ENCODE data around the gene DNAJC10.

DNAJC10 gene

GRCh38 chr2:182831101-182831500, 115.0 kb downstream of the DNAJC10 start:
- DNase-seq (ENCODE audit: low read depth) = no peak
- TF ChIP-seq, protein P1, sequence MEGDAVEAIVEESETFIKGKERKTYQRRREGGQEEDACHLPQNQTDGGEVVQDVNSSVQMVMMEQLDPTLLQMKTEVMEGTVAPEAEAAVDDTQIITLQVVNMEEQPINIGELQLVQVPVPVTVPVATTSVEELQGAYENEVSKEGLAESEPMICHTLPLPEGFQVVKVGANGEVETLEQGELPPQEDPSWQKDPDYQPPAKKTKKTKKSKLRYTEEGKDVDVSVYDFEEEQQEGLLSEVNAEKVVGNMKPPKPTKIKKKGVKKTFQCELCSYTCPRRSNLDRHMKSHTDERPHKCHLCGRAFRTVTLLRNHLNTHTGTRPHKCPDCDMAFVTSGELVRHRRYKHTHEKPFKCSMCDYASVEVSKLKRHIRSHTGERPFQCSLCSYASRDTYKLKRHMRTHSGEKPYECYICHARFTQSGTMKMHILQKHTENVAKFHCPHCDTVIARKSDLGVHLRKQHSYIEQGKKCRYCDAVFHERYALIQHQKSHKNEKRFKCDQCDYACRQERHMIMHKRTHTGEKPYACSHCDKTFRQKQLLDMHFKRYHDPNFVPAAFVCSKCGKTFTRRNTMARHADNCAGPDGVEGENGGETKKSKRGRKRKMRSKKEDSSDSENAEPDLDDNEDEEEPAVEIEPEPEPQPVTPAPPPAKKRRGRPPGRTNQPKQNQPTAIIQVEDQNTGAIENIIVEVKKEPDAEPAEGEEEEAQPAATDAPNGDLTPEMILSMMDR (conservative IDR thresholded peaks at IDR 0.05; ENCODE audit: low read length) = no peak
- no peak overlapping the region for H3K4me3 ChIP-seq (ENCODE audit: low read length)

DNA sequence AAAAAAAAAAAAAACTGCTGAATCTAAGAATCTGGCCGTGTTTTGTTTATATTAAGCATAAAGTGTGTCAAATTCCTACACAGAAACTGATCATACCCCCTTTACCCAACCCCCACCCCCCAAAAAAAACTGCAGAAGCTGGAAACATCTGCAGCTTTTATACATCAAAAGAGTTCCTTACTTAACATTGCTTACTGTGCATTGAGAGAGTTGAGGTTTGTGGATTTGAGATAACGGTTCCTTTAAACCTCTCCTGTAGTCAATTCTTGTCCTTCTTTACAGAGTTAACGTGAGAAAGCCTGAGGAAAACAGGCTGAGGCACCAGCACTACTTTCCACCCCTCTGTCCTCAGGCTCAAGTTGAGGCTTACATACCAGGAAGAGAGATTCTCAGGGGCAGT, 115.9 kb downstream of the DNAJC10 start:
- no peak overlapping the region for H3K4me3 ChIP-seq (ENCODE audit: low read length)
- TF ChIP-seq, protein P1 (conservative IDR thresholded peaks at IDR 0.05; ENCODE audit: low read length) = no peak
- no peak for DNase-seq (ENCODE audit: low read depth)

DNA sequence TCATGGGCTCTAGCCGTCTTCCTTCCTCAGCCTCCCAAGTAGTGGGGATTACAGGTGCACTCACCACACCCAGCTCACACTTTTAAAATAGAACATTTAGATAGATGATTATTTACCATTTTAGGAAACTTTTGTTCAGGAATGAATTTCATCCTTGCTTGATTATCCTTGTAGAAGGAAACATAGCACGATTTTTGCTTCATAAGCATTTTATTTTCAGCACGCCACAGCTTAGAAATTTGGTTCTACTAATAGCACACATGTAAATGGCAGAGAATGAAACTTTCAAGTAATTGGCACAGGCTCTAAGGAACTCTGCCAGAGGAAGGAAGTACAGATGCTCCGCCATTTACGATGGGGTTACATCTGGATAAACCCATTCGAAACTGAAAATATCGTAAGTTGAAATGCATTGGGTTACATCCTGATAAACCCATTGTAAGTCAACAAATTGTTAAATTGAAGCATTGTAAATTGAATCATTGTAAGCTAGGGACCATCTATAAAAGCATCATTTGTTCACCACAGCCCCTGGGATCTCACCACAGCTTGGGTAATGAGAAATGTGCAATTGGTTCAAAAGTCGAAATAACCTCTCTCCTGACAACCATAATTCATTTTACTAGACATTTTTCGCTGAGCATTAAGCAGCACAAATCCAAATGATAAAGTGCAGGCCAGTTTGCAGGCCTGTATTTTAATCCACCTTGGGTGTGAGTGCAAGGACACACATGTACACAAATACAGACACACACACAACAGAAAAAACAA, 117.2 kb downstream of the DNAJC10 start:
- H3K4me3 ChIP-seq (ENCODE audit: low read length) = no peak overlapping the region
- DNase-seq (ENCODE audit: low read depth) = no peak
- TF ChIP-seq, protein P1 (conservative IDR thresholded peaks at IDR 0.05; ENCODE audit: low read length) = no peak

GRCh38 chr2:182834293-182834692, 118.2 kb downstream of the DNAJC10 start:
- H3K4me3 ChIP-seq (ENCODE audit: low read length) = no peak overlapping the region
- DNase-seq (ENCODE audit: low read depth) = no peak
- TF ChIP-seq, protein P1 (conservative IDR thresholded peaks at IDR 0.05; ENCODE audit: low read length) = no peak

DNA sequence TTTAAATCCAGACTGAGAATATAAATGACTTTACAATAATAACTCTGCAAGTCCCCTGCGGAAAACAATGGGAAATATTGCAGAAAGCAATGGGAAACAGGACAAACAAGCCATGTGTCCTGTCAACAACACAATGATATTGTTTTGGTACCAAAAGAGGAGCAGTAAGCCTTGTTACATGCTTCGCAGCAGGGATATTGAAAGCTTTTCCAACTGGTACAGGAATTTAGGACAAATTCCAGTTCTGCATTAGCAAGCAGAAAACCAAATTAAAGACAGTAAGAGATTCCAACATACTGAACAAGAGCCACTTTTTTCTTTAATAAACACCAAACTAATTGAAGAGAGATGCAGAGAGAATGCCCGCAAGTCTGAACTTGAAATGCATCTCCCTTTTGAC, 120.4 kb downstream of the DNAJC10 start:
- no peak overlapping the region for H3K4me3 ChIP-seq (ENCODE audit: low read length)
- TF ChIP-seq, protein P1 (conservative IDR thresholded peaks at IDR 0.05; ENCODE audit: low read length) = no peak
- DNase-seq (ENCODE audit: low read depth) = no peak

Data from AG10803 (cell line).